ENCODE measurements around the gene TNXB. TPM values are rescaled to one million over a fixed set of nuclear protein-coding genes. Genes with fewer than 3 reads are reported as not detected.

Gene TNXB
- polyA plus RNA-seq, 1 donor from 2014 or later: 3.3 TPM

GRCh38 chr6:32095338-32096086, 13.6 kb downstream of the TNXB start:
- H3K9me3 ChIP-seq (ENCODE audit: low read length): no peaks in the 10 kb centered on the region
- H2AFZ ChIP-seq (ENCODE audit: low read depth, low read length): no peak overlapping the region
- no peaks in the 10 kb centered on the region for H4K20me1 ChIP-seq (ENCODE audit: insufficient read depth)
- H3K36me3 ChIP-seq (ENCODE audit: insufficient read depth, low read length): no peaks in the 10 kb centered on the region
- H3K9me2 ChIP-seq (ENCODE audit: insufficient read depth, low read length): no peaks in the 10 kb centered on the region
- H3K4me2 ChIP-seq (ENCODE audit: low read length): no peak overlapping the region
- no peak overlapping the region for H3K4me3 ChIP-seq (ENCODE audit: low read length)
- no peaks in the 10 kb centered on the region for H3K79me2 ChIP-seq (replicated peaks; ENCODE audit: insufficient read depth, low read length)
- no peaks in the 10 kb centered on the region for H3K27me3 ChIP-seq (ENCODE audit: insufficient read depth, low read depth, low read length)
- no peak overlapping the region for H3K9ac ChIP-seq (ENCODE audit: low read length)
- no peak overlapping the region for H3K27ac ChIP-seq (ENCODE audit: low read length)
- no peaks in the 10 kb centered on the region for H3F3A ChIP-seq (ENCODE audit: insufficient read depth, low read length, poor library complexity, severe bottlenecking)
- TF ChIP-seq REST (IDR thresholded peaks at IDR 0.05; ENCODE audit: borderline replicate concordance) (no peak), EZH2 (IDR thresholded peaks at IDR 0.05; ENCODE audit: borderline replicate concordance, insufficient read depth, low read length, poor library complexity, severe bottlenecking) (no peak), POLR2AphosphoS5 (IDR thresholded peaks at IDR 0.05) (no peak), EP300 (conservative IDR thresholded peaks at IDR 0.05; ENCODE audit: poor library complexity, severe bottlenecking) (no peak), TAF1 (IDR thresholded peaks at IDR 0.05; ENCODE audit: low read depth) (no peak), MXI1 (conservative IDR thresholded peaks at IDR 0.05; ENCODE audit: poor library complexity, severe bottlenecking) (no peak)
- TF ChIP-seq, protein P1, sequence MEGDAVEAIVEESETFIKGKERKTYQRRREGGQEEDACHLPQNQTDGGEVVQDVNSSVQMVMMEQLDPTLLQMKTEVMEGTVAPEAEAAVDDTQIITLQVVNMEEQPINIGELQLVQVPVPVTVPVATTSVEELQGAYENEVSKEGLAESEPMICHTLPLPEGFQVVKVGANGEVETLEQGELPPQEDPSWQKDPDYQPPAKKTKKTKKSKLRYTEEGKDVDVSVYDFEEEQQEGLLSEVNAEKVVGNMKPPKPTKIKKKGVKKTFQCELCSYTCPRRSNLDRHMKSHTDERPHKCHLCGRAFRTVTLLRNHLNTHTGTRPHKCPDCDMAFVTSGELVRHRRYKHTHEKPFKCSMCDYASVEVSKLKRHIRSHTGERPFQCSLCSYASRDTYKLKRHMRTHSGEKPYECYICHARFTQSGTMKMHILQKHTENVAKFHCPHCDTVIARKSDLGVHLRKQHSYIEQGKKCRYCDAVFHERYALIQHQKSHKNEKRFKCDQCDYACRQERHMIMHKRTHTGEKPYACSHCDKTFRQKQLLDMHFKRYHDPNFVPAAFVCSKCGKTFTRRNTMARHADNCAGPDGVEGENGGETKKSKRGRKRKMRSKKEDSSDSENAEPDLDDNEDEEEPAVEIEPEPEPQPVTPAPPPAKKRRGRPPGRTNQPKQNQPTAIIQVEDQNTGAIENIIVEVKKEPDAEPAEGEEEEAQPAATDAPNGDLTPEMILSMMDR (IDR thresholded peaks at IDR 0.05; ENCODE audit: poor library complexity, severe bottlenecking): no peak

- H3K27ac ChIP-seq (ENCODE audit: low read length): no peak overlapping the region
- H3K4me3 ChIP-seq (ENCODE audit: low read length): no peak overlapping the region
- no peak overlapping the region for H3K4me2 ChIP-seq (ENCODE audit: low read length)
- no peaks in the 10 kb centered on the region for H3K79me2 ChIP-seq (replicated peaks; ENCODE audit: insufficient read depth, low read length)
- TF ChIP-seq TAF1 (IDR thresholded peaks at IDR 0.05; ENCODE audit: low read depth): no peak
- TF ChIP-seq, protein P1 (IDR thresholded peaks at IDR 0.05; ENCODE audit: poor library complexity, severe bottlenecking): no peak
- TF ChIP-seq EZH2 (IDR thresholded peaks at IDR 0.05; ENCODE audit: borderline replicate concordance, insufficient read depth, low read length, poor library complexity, severe bottlenecking): no peak
- TF ChIP-seq EP300 (conservative IDR thresholded peaks at IDR 0.05; ENCODE audit: poor library complexity, severe bottlenecking): no peak
- no peak for TF ChIP-seq POLR2AphosphoS5 (IDR thresholded peaks at IDR 0.05)
- TF ChIP-seq SMC3 (conservative IDR thresholded peaks at IDR 0.05; ENCODE audit: poor library complexity): no peak
- TF ChIP-seq RAD21 (conservative IDR thresholded peaks at IDR 0.05): no peak
- no peak for TF ChIP-seq MXI1 (conservative IDR thresholded peaks at IDR 0.05; ENCODE audit: poor library complexity, severe bottlenecking)
- no peak for TF ChIP-seq REST (IDR thresholded peaks at IDR 0.05; ENCODE audit: borderline replicate concordance)
- no peaks in the 10 kb centered on the region for H3K9me2 ChIP-seq (ENCODE audit: insufficient read depth, low read length)
- no peak overlapping the region for H2AFZ ChIP-seq (ENCODE audit: low read depth, low read length)
- H3K27me3 ChIP-seq (ENCODE audit: insufficient read depth, low read depth, low read length): no peaks in the 10 kb centered on the region
- no peaks in the 10 kb centered on the region for H3F3A ChIP-seq (ENCODE audit: insufficient read depth, low read length, poor library complexity, severe bottlenecking)
- no peaks in the 10 kb centered on the region for H4K20me1 ChIP-seq (ENCODE audit: insufficient read depth)
- H3K36me3 ChIP-seq (ENCODE audit: insufficient read depth, low read length): no peaks in the 10 kb centered on the region
- H3K9me3 ChIP-seq (ENCODE audit: low read length): no peaks in the 10 kb centered on the region
- no peak overlapping the region for H3K9ac ChIP-seq (ENCODE audit: low read length)
Measured at GRCh38 chr6:32092760-32093497, 16.2 kb downstream of the TNXB start.

All from neural cell (in vitro differentiated cells).